GM12878 (cell line): Measurements from ENCODE around the gene KBTBD2. TPM values are rescaled to one million over a fixed set of nuclear protein-coding genes. Genes with fewer than 3 reads are reported as not detected.
A peak's percentile ranks its signal among the peaks of the same experiment; 100 is the strongest.

ENCODE experiments used
- BRCA1 ChIP-seq: IDR thresholded peaks from 2 replicates; pipeline ENCODE4 v1.6.1; 2011; ENCODE audit warnings: low read depth, low read length, improper control_type of control experiment
- EED ChIP-seq: sonication (generic); IDR thresholded peaks from 2 replicates; pipeline ENCODE4 v1.6.1; 2016; ENCODE audit warnings: antibody characterized with exemption, low read depth
- EGR1 ChIP-seq, 2 experiments: IDR thresholded peaks; 1 replicate in 1 of 2; 2 replicates in 1 of 2; pipeline ENCODE4 v1.6.1; 2011 to 2012; ENCODE audit warnings: low read depth in 2 of 2, low read length in 2 of 2, borderline replicate concordance in 1 of 2, mild to moderate bottlenecking in 1 of 2, moderate library complexity in 1 of 2
- FOXM1 ChIP-seq: IDR thresholded peaks from 2 replicates; pipeline ENCODE4 v1.6.1; 2012; ENCODE audit warnings: low read depth, mild to moderate bottlenecking, inconsistent platforms, low read length, moderate library complexity
- GATAD2B ChIP-seq: fragments of 450-650 bp; conservative IDR thresholded peaks from 2 replicates; pipeline ENCODE4 v1.6.1; 2017; ENCODE audit warnings: low read depth, mild to moderate bottlenecking, moderate library complexity
- HDAC6 ChIP-seq: fragments of 200-600 bp; sonication (generic); IDR thresholded peaks from one replicate; pipeline ENCODE4 v1.8.0; 2017; ENCODE audit warnings: antibody characterized with exemption; ENCODE audit not compliant: unreplicated experiment
- JUND ChIP-seq: IDR thresholded peaks from 2 replicates; pipeline ENCODE4 v1.6.1; 2012; ENCODE audit warnings: low read depth, mild to moderate bottlenecking, low read length, improper control_type of control experiment, moderate library complexity
- KDM1A ChIP-seq: fragments of 200-600 bp; sonication (generic); IDR thresholded peaks from 2 replicates; pipeline ENCODE4 v1.6.1; 2016; ENCODE audit warnings: borderline replicate concordance
- MAX ChIP-seq: IDR thresholded peaks from 2 replicates; pipeline ENCODE4 v1.6.1; 2012; ENCODE audit warnings: low read depth, low read length, improper control_type of control experiment
- MXI1 ChIP-seq: fragments of 150-350 bp; IDR thresholded peaks from 2 replicates; pipeline ENCODE4 v1.6.1; 2011; ENCODE audit warnings: low read depth, mild to moderate bottlenecking, inconsistent platforms, low read length, improper control_type of control experiment
- MYB ChIP-seq: fragments of 150-350 bp; IDR thresholded peaks from 2 replicates; pipeline ENCODE4 v1.6.1; 2014; ENCODE audit warnings: mild to moderate bottlenecking, low read depth, low read length, borderline replicate concordance
- NFXL1 ChIP-seq: fragments of 450-650 bp; IDR thresholded peaks from 2 replicates; pipeline ENCODE4 v1.6.1; 2017; ENCODE audit warnings: antibody characterized with exemption, mild to moderate bottlenecking, borderline replicate concordance
- NRF1 ChIP-seq: conservative IDR thresholded peaks from 2 replicates; pipeline ENCODE4 v1.6.1; 2011; ENCODE audit warnings: mild to moderate bottlenecking, low read depth, low read length, improper control_type of control experiment
- PAX5 ChIP-seq: IDR thresholded peaks from 2 replicates; pipeline ENCODE4 v1.6.1; 2011; ENCODE audit warnings: low read depth, low read length, borderline replicate concordance
- PAX8 ChIP-seq: fragments of 450-650 bp; IDR thresholded peaks from 2 replicates; pipeline ENCODE4 v1.6.1; 2017; ENCODE audit warnings: mild to moderate bottlenecking, moderate library complexity
- PKNOX1 ChIP-seq: fragments of 450-650 bp; IDR thresholded peaks from 2 replicates; pipeline ENCODE4 v1.6.1; 2016; ENCODE audit warnings: mild to moderate bottlenecking
- PML ChIP-seq: IDR thresholded peaks from 2 replicates; pipeline ENCODE4 v1.6.1; 2012; ENCODE audit warnings: low read length, inconsistent platforms
- POLR2A ChIP-seq: IDR thresholded peaks from 2 replicates; pipeline ENCODE4 v1.6.1; 2011; ENCODE audit warnings: low read depth, mild to moderate bottlenecking, low read length
- RFX5 ChIP-seq: IDR thresholded peaks from 2 replicates; pipeline ENCODE4 v1.6.1; 2011; ENCODE audit warnings: low read depth, low read length, improper control_type of control experiment
- SIX5 ChIP-seq: IDR thresholded peaks from 2 replicates; pipeline ENCODE4 v1.6.1; 2011; ENCODE audit warnings: mild to moderate bottlenecking, low read depth, low read length, moderate library complexity; ENCODE audit not compliant: severe bottlenecking
- SKIL ChIP-seq: fragments of 450-650 bp; IDR thresholded peaks from 2 replicates; pipeline ENCODE4 v1.6.1; 2017; ENCODE audit warnings: mild to moderate bottlenecking, low read depth, inconsistent platforms; ENCODE audit not compliant: poor library complexity, severe bottlenecking
- SMAD1 ChIP-seq: fragments of 450-650 bp; IDR thresholded peaks from 2 replicates; pipeline ENCODE4 v1.6.1; 2018; ENCODE audit warnings: mild to moderate bottlenecking, low read depth; ENCODE audit not compliant: partially characterized antibody
- SMAD5 ChIP-seq: IDR thresholded peaks from 2 replicates; pipeline ENCODE4 v1.6.1; 2016; ENCODE audit warnings: antibody characterized with exemption, low read depth
- ZNF217 ChIP-seq: fragments of 450-650 bp; IDR thresholded peaks from 2 replicates; pipeline ENCODE4 v1.6.1; 2017; ENCODE audit warnings: antibody characterized with exemption, mild to moderate bottlenecking
- polyA plus RNA-seq, 11 experiments: library from polyadenylated mRNA; depleted of rRNA in 4 of 11; unstranded in 6 of 11; stranded (reverse) in 5 of 11; fragments of >200 nt; fragmentation: Nextera tagmentation in 4 of 11; fragmentation: Illumina TruSeq in 1 of 11; extraction: Ambion mirVana in 4 of 11; extraction: Trizol in 1 of 11; gene quantifications; 1 replicate in 1 of 11; 2 replicates in 10 of 11; pipeline versions ENCODE4 v1.2.1 to v1.2.3, GENCODE V29; 2011 to 2016; ENCODE audit warnings: inconsistent platforms in 2 of 11, missing spikeins in 2 of 11, low read depth in 1 of 11
- total RNA-seq, 4 experiments: library from RNA; depleted of rRNA in 3 of 4; stranded (reverse); fragments of >200 nt in 3 of 4; fragmentation: Illumina TruSeq in 1 of 4; extraction: Trizol in 1 of 4; gene quantifications; 2 replicates each; pipeline versions ENCODE4 v1.2.1 to v1.2.3, GENCODE V29; 2013 to 2021
- TF ChIP-seq, protein P1 (sequence below): fragments of 450-650 bp; formaldehyde crosslinking; IDR thresholded peaks from 2 replicates; pipeline ENCODE4 v1.4.0; 2020; ENCODE audit warnings: mild to moderate bottlenecking, moderate library complexity
- TF ChIP-seq, protein P2 (sequence below): IDR thresholded peaks from 2 replicates; pipeline ENCODE4 v1.6.1; 2012; ENCODE audit warnings: low read depth, low read length, improper control_type of control experiment

The KBTBD2 gene
- total and polyA plus RNA-seq, 10 of the 15 experiments (the other 5 are each of a cell fraction or from before 2014, with no cell fraction given): 8.1 to 22.3 (median 16.2) TPM

GRCh38 chr7:32890793-32891042 lies 842 bp downstream of the KBTBD2 start (continued):
- peak; percentile 45 for TF ChIP-seq SKIL
- TF ChIP-seq MYB: no peak
- TF ChIP-seq NFXL1: no peak
- TF ChIP-seq EED: no peak
- no peak for TF ChIP-seq ZNF217
- no peak for TF ChIP-seq SMAD5
- no peak for TF ChIP-seq FOXM1
- TF ChIP-seq PML: 0 out of 2 replicates have a peak, but pooled peaks have one; percentile 21
- TF ChIP-seq, protein P1, sequence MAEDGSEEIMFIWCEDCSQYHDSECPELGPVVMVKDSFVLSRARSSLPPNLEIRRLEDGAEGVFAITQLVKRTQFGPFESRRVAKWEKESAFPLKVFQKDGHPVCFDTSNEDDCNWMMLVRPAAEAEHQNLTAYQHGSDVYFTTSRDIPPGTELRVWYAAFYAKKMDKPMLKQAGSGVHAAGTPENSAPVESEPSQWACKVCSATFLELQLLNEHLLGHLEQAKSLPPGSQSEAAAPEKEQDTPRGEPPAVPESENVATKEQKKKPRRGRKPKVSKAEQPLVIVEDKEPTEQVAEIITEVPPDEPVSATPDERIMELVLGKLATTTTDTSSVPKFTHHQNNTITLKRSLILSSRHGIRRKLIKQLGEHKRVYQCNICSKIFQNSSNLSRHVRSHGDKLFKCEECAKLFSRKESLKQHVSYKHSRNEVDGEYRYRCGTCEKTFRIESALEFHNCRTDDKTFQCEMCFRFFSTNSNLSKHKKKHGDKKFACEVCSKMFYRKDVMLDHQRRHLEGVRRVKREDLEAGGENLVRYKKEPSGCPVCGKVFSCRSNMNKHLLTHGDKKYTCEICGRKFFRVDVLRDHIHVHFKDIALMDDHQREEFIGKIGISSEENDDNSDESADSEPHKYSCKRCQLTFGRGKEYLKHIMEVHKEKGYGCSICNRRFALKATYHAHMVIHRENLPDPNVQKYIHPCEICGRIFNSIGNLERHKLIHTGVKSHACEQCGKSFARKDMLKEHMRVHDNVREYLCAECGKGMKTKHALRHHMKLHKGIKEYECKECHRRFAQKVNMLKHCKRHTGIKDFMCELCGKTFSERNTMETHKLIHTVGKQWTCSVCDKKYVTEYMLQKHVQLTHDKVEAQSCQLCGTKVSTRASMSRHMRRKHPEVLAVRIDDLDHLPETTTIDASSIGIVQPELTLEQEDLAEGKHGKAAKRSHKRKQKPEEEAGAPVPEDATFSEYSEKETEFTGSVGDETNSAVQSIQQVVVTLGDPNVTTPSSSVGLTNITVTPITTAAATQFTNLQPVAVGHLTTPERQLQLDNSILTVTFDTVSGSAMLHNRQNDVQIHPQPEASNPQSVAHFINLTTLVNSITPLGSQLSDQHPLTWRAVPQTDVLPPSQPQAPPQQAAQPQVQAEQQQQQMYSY (CRISPR knock-in tag): no peak
- no peak for TF ChIP-seq POLR2A
- no peak for TF ChIP-seq PAX5
- no peak for TF ChIP-seq JUND
- TF ChIP-seq PKNOX1: no peak
- no peak for TF ChIP-seq MXI1
- no peak for TF ChIP-seq KDM1A
- no peak for TF ChIP-seq MAX
- no peak for TF ChIP-seq SIX5
- TF ChIP-seq RFX5: no peak
- TF ChIP-seq HDAC6: no peak
- no peak for TF ChIP-seq EGR1 (IDR thresholded peaks at IDR 0.05; ENCODE audit: borderline replicate concordance in 1 of 2, low read depth in 2 of 2, low read length in 2 of 2)
- TF ChIP-seq, protein P2, sequence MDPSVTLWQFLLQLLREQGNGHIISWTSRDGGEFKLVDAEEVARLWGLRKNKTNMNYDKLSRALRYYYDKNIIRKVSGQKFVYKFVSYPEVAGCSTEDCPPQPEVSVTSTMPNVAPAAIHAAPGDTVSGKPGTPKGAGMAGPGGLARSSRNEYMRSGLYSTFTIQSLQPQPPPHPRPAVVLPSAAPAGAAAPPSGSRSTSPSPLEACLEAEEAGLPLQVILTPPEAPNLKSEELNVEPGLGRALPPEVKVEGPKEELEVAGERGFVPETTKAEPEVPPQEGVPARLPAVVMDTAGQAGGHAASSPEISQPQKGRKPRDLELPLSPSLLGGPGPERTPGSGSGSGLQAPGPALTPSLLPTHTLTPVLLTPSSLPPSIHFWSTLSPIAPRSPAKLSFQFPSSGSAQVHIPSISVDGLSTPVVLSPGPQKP: no peak
- TF ChIP-seq BRCA1: no peak
- no peak for TF ChIP-seq NRF1
- no peak for TF ChIP-seq GATAD2B
- no peak for TF ChIP-seq SMAD1
- TF ChIP-seq PAX8: peak; percentile 57; the same call in 1 of the 2 replicates
